ENCODE results near the gene RARB. TPM values are rescaled to one million over a fixed set of nuclear protein-coding genes. Genes with fewer than 3 reads are reported as not detected.

RARB gene
- total RNA-seq, 1 donor from 2014 or later = not detected

DNA sequence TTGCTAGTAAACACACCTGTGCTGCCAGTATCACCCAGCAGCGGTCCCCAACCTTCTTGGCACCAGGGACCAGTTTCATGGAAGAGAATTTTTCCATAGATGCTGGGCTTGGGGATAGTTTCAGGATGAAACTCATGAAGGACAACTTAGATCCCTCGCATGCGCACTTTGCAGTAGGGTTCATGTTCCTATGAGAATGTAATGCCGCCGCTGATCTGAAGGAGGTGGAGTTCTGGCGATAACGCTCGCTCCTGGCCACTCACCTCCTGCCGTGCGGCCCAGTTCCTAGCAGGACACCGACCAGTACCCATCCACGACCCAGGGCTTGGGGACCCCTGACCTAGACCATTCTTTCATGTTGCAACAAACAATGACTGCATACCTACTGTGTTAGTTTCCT is 146.9 kb downstream of the RARB start:
- no peaks in the 10 kb centered on the region for H3K36me3 Mint-ChIP-seq (ENCODE audit: low read depth)
- ChIA-PET POLR2A (no interaction called here), CTCF (no interaction called here)
- H3K4me1 Mint-ChIP-seq = no peaks in the 10 kb centered on the region
- H3K9me3 Mint-ChIP-seq = no peaks in the 10 kb centered on the region
- no peak overlapping the region for H3K27ac Mint-ChIP-seq
- H3K4me3 Mint-ChIP-seq = no peak overlapping the region
- ATAC-seq (ENCODE audit: low read depth) (no peak), DNase-seq (no peak)
- TF ChIP-seq, protein P1, sequence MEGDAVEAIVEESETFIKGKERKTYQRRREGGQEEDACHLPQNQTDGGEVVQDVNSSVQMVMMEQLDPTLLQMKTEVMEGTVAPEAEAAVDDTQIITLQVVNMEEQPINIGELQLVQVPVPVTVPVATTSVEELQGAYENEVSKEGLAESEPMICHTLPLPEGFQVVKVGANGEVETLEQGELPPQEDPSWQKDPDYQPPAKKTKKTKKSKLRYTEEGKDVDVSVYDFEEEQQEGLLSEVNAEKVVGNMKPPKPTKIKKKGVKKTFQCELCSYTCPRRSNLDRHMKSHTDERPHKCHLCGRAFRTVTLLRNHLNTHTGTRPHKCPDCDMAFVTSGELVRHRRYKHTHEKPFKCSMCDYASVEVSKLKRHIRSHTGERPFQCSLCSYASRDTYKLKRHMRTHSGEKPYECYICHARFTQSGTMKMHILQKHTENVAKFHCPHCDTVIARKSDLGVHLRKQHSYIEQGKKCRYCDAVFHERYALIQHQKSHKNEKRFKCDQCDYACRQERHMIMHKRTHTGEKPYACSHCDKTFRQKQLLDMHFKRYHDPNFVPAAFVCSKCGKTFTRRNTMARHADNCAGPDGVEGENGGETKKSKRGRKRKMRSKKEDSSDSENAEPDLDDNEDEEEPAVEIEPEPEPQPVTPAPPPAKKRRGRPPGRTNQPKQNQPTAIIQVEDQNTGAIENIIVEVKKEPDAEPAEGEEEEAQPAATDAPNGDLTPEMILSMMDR (IDR thresholded peaks at IDR 0.05) = no peak
- intact Hi-C loops (cut with micrococcal nuclease) = no loop called here
- H3K27me3 Mint-ChIP-seq = peaks cover 4% of the 10 kb centered on the region

DNA sequence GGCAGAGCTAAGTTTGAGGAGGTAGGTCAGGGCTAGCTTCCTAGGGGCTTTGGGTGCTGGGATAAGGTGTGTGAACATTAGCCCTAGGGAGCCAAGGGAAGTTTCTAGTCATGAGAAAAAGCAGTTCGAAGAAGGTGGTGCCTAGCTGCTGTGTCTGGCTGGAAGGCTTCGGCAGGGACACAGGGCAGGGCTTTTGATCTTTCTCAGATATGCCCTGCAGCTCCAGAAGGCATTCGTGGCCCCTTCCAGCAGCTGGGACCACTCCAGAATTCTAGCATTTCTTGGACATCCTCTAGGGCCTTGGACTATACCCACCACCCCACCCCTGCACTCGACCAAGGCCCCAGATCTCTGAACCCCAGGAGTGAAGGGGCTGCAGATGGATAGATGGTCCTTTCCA is 148.1 kb downstream of the RARB start:
- TF ChIP-seq, protein P1 (IDR thresholded peaks at IDR 0.05) = no peak

DNA sequence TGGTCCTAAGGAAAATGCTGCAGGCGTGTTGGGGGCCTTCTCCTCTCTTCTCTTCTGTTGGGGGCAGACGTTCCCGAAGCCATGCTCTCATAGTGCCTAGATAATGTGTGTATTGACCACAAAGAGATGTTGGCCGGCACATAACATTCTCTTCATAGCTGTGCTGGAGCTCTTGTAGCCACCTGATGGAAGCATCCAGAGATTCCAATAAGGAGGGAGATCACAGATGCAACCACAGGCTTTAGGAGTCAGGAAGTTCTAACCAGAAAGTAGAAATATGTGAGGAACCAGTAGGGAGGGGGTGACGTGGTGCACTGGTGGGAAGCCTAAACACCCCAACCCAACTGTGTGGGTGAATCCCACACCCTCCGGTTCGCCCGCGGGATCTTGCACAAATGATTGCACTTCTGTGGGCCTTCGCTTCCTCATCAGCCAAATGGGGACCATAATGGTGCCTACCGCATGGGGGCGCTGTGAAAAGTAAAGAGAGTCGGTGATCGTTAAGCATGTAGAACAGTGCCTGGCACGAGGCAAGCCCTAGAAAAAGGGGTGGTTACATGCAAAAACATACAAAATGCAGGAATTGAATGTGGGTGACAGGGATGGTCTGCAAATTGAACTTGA is 148.9 kb downstream of the RARB start:
- H3K27ac Mint-ChIP-seq = no peak overlapping the region
- TF ChIP-seq, protein P1 (IDR thresholded peaks at IDR 0.05) = no peak
- no peak for DNase-seq
- intact Hi-C loops (cut with micrococcal nuclease) = no loop called here
- no peaks in the 10 kb centered on the region for H3K4me1 Mint-ChIP-seq
- H3K4me3 Mint-ChIP-seq = no peak overlapping the region
- CTCF ChIA-PET = no interaction called here
- peaks cover 4% of the 10 kb centered on the region for H3K27me3 Mint-ChIP-seq
- no peaks in the 10 kb centered on the region for H3K36me3 Mint-ChIP-seq (ENCODE audit: low read depth)
- ATAC-seq (ENCODE audit: low read depth) = no peak
- no peaks in the 10 kb centered on the region for H3K9me3 Mint-ChIP-seq
- POLR2A ChIA-PET = no interaction called here

More for the DNA sequence above, 148.1 kb downstream of the RARB start:
- ChIA-PET CTCF (no interaction called here), POLR2A (no interaction called here)
- no peak for DNase-seq
- Mint-ChIP-seq H3K4me3 (no peak overlapping the region), H3K27me3 (peaks cover 4% of the 10 kb centered on the region), H3K36me3 (ENCODE audit: low read depth) (no peaks in the 10 kb centered on the region), H3K27ac (no peak overlapping the region), H3K4me1 (no peaks in the 10 kb centered on the region), H3K9me3 (no peaks in the 10 kb centered on the region)
- no peak for ATAC-seq (ENCODE audit: low read depth)
- intact Hi-C loops (cut with micrococcal nuclease) = no loop called here

GRCh38 chr3:25578059-25578458 is 150.0 kb downstream of the RARB start:
- Mint-ChIP-seq H3K27me3 (peaks cover 4% of the 10 kb centered on the region), H3K9me3 (no peaks in the 10 kb centered on the region), H3K36me3 (ENCODE audit: low read depth) (no peaks in the 10 kb centered on the region), H3K4me3 (no peak overlapping the region), H3K27ac (no peak overlapping the region), H3K4me1 (no peaks in the 10 kb centered on the region)
- intact Hi-C loops (cut with micrococcal nuclease) = no loop called here
- POLR2A ChIA-PET = no interaction called here
- TF ChIP-seq, protein P1 (IDR thresholded peaks at IDR 0.05) = no peak
- CTCF ChIA-PET = no interaction called here
- DNase-seq (no peak), ATAC-seq (ENCODE audit: low read depth) (no peak)

DNA sequence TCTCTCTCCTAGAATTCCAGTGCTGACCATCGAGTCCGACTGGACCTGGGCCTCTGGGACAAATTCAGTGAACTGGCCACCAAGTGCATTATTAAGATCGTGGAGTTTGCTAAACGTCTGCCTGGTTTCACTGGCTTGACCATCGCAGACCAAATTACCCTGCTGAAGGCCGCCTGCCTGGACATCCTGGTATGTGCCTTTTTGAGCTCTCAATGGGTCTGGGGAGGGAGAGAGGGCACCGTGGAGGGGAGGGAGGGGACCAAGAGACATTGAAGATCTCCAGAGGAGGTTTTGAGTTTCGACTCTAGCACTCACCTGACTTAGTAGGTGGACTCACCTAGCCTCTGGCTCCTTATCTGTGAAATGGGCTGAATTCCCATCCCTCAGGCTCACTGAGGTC is 152.5 kb downstream of the RARB start:
- ATAC-seq (ENCODE audit: low read depth) (no peak), DNase-seq (no peak)
- Mint-ChIP-seq H3K27me3 (peaks cover 4% of the 10 kb centered on the region), H3K9me3 (no peaks in the 10 kb centered on the region), H3K27ac (no peak overlapping the region), H3K4me1 (no peaks in the 10 kb centered on the region), H3K36me3 (ENCODE audit: low read depth) (no peaks in the 10 kb centered on the region), H3K4me3 (no peak overlapping the region)
- POLR2A ChIA-PET = no interaction called here
- CTCF ChIA-PET = no interaction called here
- TF ChIP-seq, protein P1 (IDR thresholded peaks at IDR 0.05) = no peak
- intact Hi-C loops (cut with micrococcal nuclease) = no loop called here
